ENCODE data around the gene TCL1A. TPM values are rescaled to one million over a fixed set of nuclear protein-coding genes. Genes with fewer than 3 reads are reported as not detected.

Gene TCL1A
- total RNA-seq, 2 experiments from 2014 or later: not detected

DNA sequence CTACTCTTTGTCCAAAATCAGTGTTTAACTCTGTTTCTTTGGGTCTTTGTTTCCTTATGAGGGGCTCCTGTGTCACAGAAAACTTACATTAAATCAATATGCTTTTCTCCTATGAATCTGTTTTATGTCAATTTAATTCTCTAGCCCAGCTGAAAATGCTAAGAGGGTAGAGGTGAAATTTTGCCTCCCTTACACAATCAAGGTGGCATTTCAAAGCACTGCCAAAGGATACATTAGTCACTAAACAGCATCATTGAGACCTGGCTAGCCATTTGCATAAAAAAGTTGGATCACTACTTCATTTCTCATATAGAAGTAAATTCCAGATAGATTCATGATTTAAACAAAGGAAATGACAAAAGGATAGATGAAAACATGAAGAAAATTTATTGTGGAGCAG, 15.6 kb downstream of the TCL1A start:
- Mint-ChIP-seq H3K36me3 (no peaks in the 10 kb centered on the region), H3K27me3 (peaks cover 44% of the 10 kb centered on the region), H3K4me3 (no peak overlapping the region), H3K9me3 (ENCODE audit: low read depth) (no peaks in the 10 kb centered on the region), H3K27ac (no peak overlapping the region), H3K4me1 (no peaks in the 10 kb centered on the region)
- ATAC-seq (no peak), DNase-seq (no peak)
- CTCF ChIA-PET: no interaction called here

DNA sequence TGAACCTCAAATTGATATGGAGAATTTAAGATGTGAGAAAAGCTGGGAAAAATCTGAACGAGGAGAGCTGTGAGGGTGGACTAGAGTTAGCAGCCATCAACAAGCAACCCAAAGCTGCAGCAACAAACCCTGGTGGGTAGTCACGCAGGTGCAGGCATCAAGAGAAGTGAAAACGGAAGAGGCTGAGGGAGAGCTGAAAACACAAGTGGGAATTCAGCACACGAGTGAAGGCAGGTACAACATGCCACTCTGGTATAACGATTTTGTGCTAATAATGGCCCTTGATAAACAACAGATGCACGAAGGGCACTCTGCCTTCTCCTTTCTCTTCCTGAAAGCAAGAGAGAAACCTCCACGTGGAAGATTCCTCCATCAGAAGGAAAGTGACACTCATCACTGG, 16.2 kb downstream of the TCL1A start:
- no peaks in the 10 kb centered on the region for H3K9me3 Mint-ChIP-seq (ENCODE audit: low read depth)
- CTCF ChIA-PET: no interaction called here
- no peak overlapping the region for H3K4me3 Mint-ChIP-seq
- peaks cover 39% of the 10 kb centered on the region for H3K27me3 Mint-ChIP-seq
- H3K4me1 Mint-ChIP-seq: no peaks in the 10 kb centered on the region
- no peaks in the 10 kb centered on the region for H3K36me3 Mint-ChIP-seq
- no peak for ATAC-seq
- no peak for DNase-seq
- H3K27ac Mint-ChIP-seq: no peak overlapping the region

GRCh38 chr14:95696741-95697140, 17.2 kb downstream of the TCL1A start:
- H3K27me3 Mint-ChIP-seq: peaks cover 36% of the 10 kb centered on the region
- CTCF ChIA-PET: no interaction called here
- ATAC-seq (no peak), DNase-seq (no peak)
- no peaks in the 10 kb centered on the region for H3K9me3 Mint-ChIP-seq (ENCODE audit: low read depth)
- H3K36me3 Mint-ChIP-seq: no peaks in the 10 kb centered on the region
- no peaks in the 10 kb centered on the region for H3K4me1 Mint-ChIP-seq
- no peak overlapping the region for H3K27ac Mint-ChIP-seq
- no peak overlapping the region for H3K4me3 Mint-ChIP-seq

DNA sequence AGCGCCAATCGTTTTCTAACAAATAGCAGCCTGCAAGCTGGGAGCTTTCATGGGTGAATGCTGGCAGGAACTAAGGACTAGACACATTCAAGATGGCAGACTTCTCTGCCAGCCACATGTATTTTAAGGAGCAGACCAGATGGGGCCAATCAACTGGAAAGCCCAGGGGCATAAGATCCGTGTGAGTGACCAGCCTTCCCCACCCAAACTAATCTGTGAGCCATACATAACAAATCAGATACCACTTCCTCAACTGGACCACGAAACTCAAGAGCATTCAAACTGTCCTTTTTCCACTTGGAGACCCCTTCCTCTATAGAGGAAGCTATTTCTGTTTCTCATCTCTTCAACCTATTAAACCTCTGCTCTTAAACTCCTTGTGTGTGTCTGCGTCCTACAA, 18.0 kb downstream of the TCL1A start:
- DNase-seq (no peak), ATAC-seq (no peak)
- Mint-ChIP-seq H3K27ac (no peak overlapping the region), H3K27me3 (peaks cover 31% of the 10 kb centered on the region), H3K4me3 (no peak overlapping the region), H3K4me1 (no peaks in the 10 kb centered on the region), H3K9me3 (ENCODE audit: low read depth) (no peaks in the 10 kb centered on the region), H3K36me3 (no peaks in the 10 kb centered on the region)
- CTCF ChIA-PET: no interaction called here

DNA sequence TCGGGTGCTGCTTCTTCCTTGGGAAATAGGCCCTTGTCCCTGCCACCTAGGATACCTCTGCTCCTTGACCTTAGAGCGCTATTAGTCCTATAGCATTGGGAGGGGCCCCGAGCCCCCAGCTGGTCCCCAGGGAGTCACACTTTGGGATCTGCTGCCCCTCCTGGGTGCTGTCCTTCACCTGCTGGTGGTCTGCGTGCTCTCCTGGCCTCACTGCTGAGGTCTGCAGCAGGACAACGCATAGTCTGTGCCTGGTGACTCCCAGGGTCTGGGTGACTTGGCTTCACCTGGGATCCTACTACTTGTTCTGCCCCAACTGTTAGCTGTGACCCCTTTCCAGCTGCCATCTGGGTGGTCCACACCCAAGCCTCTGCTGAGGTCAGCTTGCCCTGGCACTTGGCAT, 18.9 kb downstream of the TCL1A start:
- H3K4me1 Mint-ChIP-seq: no peaks in the 10 kb centered on the region
- H3K9me3 Mint-ChIP-seq (ENCODE audit: low read depth): no peaks in the 10 kb centered on the region
- ATAC-seq (no peak), DNase-seq (no peak)
- CTCF ChIA-PET: interaction anchor here (0.6 kb wide), 1 partner anchor 761 kb away, joined by 3 read pairs; no protein-coding TSS in a partner anchor
- H3K27me3 Mint-ChIP-seq: peaks cover 24% of the 10 kb centered on the region
- no peak overlapping the region for H3K27ac Mint-ChIP-seq
- no peak overlapping the region for H3K4me3 Mint-ChIP-seq
- no peaks in the 10 kb centered on the region for H3K36me3 Mint-ChIP-seq

DNA sequence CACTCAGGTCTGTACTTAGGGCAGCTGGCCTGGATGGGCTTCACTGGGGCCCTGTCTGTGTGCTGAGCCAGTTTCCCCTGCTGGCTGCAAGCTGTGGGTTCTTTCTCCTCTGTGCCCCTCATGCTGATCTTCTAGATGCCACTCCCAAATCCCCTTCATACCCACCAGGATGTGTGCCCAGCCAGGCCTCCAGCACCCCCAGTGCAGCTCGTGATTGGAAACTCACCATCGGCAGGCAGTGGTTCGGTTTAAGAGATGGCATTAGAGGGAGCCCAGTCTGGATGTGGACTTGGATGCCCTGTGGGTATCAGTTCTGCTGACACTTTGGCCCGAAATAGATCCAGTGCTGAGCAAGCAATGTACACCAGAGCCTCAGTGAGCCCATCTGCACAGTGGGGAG, 21.8 kb downstream of the TCL1A start:
- CTCF ChIA-PET: no interaction called here
- DNase-seq (no peak), ATAC-seq (no peak)
- Mint-ChIP-seq H3K4me1 (no peaks in the 10 kb centered on the region), H3K27me3 (peaks cover 4% of the 10 kb centered on the region), H3K27ac (no peak overlapping the region), H3K9me3 (ENCODE audit: low read depth) (no peaks in the 10 kb centered on the region), H3K36me3 (no peaks in the 10 kb centered on the region), H3K4me3 (no peak overlapping the region)

GRCh38 chr14:95691591-95691990, 22.3 kb downstream of the TCL1A start:
- Mint-ChIP-seq H3K4me3 (no peak overlapping the region), H3K9me3 (ENCODE audit: low read depth) (no peaks in the 10 kb centered on the region), H3K36me3 (no peaks in the 10 kb centered on the region), H3K27me3 (peaks cover 2% of the 10 kb centered on the region), H3K4me1 (no peaks in the 10 kb centered on the region), H3K27ac (no peak overlapping the region)
- no peak for ATAC-seq
- no peak for DNase-seq
- CTCF ChIA-PET: no interaction called here

DNA sequence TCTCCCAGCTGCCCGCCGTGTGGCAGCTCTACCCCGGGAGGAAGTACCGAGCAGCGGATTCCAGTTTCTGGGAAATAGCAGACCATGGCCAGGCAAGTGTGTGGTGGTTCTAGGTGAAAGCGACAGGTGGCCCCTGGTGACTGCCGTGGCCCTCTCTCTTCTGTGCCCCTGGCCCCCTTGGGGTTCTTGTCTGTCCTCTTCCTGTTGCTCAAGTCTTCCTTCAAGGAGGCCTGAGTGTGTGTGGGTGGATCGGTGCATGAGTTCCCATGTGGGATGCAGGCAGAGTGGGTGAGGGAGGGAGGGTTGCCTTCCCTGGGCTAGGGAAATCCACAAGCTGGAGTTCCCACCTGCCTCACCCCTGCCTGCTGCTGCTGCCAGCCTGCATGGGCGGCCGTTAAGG, 23.1 kb downstream of the TCL1A start:
- H3K4me1 Mint-ChIP-seq: no peaks in the 10 kb centered on the region
- H3K4me3 Mint-ChIP-seq: no peak overlapping the region
- CTCF ChIA-PET: no interaction called here
- ATAC-seq (no peak), DNase-seq (no peak)
- no peaks in the 10 kb centered on the region for H3K9me3 Mint-ChIP-seq (ENCODE audit: low read depth)
- no peaks in the 10 kb centered on the region for H3K27me3 Mint-ChIP-seq
- H3K36me3 Mint-ChIP-seq: no peaks in the 10 kb centered on the region
- no peak overlapping the region for H3K27ac Mint-ChIP-seq

GRCh38 chr14:95689441-95689840, 24.5 kb downstream of the TCL1A start:
- Mint-ChIP-seq H3K4me3 (no peak overlapping the region), H3K36me3 (no peaks in the 10 kb centered on the region), H3K27ac (no peak overlapping the region), H3K9me3 (ENCODE audit: low read depth) (no peaks in the 10 kb centered on the region), H3K27me3 (no peaks in the 10 kb centered on the region), H3K4me1 (no peaks in the 10 kb centered on the region)
- CTCF ChIA-PET: no interaction called here
- no peak for DNase-seq
- ATAC-seq: no peak

GRCh38 chr14:95686935-95687334, 27.0 kb downstream of the TCL1A start:
- CTCF ChIA-PET: no interaction called here
- DNase-seq: no peak
- Mint-ChIP-seq H3K36me3 (no peaks in the 10 kb centered on the region), H3K4me3 (no peak overlapping the region), H3K27ac (no peak overlapping the region), H3K4me1 (no peaks in the 10 kb centered on the region), H3K9me3 (ENCODE audit: low read depth) (no peaks in the 10 kb centered on the region), H3K27me3 (peaks cover 5% of the 10 kb centered on the region)
- ATAC-seq: no peak

- no peak for DNase-seq
- Mint-ChIP-seq H3K27me3 (peaks cover 6% of the 10 kb centered on the region), H3K36me3 (no peaks in the 10 kb centered on the region), H3K4me3 (no peak within 1 kb of the TSS), H3K9me3 (ENCODE audit: low read depth) (no peaks in the 10 kb centered on the region), H3K27ac (no peak within 1 kb of the TSS), H3K4me1 (no peaks in the 10 kb centered on the region)
- CTCF ChIA-PET: no interaction called here
- ATAC-seq: no peak
Measured at GRCh38 chr14:95685978-95686922, 27.7 kb downstream of the TCL1A start, which contains the start of gene TCL1B. TSS of gene TCL1B (plus strand) at chr14:95686426. CDS start at chr14:95686468, 42 bp downstream.

- Mint-ChIP-seq H3K27me3 (peaks cover 9% of the 10 kb centered on the region), H3K9me3 (ENCODE audit: low read depth) (no peaks in the 10 kb centered on the region), H3K4me1 (no peaks in the 10 kb centered on the region), H3K4me3 (no peak overlapping the region), H3K36me3 (no peaks in the 10 kb centered on the region), H3K27ac (no peak overlapping the region)
- peak; percentile 27 for ATAC-seq
- DNase-seq: peak; percentile 46
- CTCF ChIA-PET: interaction anchor here (1.4 to 2.2 kb wide), 2 partner anchors 122 to 157 kb away, joined by 3 to 13 read pairs; no protein-coding TSS in a partner anchor
Measured at GRCh38 chr14:95683793-95684192, 30.1 kb downstream of the TCL1A start.

- Mint-ChIP-seq H3K9me3 (ENCODE audit: low read depth) (no peaks in the 10 kb centered on the region), H3K36me3 (no peaks in the 10 kb centered on the region), H3K4me3 (no peak overlapping the region), H3K4me1 (no peaks in the 10 kb centered on the region), H3K27ac (no peak overlapping the region), H3K27me3 (peaks cover 16% of the 10 kb centered on the region)
- DNase-seq: no peak
- CTCF ChIA-PET: interaction anchor here (0.7 kb wide), 1 partner anchor 155 kb away, joined by 3 read pairs; no protein-coding TSS in a partner anchor
- ATAC-seq: no peak
Measured at GRCh38 chr14:95681153-95681552, 32.8 kb downstream of the TCL1A start.

GRCh38 chr14:95679998-95680735, 33.8 kb downstream of the TCL1A start:
- Mint-ChIP-seq H3K36me3 (no peaks in the 10 kb centered on the region), H3K27ac (no peak overlapping the region), H3K9me3 (ENCODE audit: low read depth) (no peaks in the 10 kb centered on the region), H3K4me3 (no peak overlapping the region), H3K4me1 (no peaks in the 10 kb centered on the region), H3K27me3 (peaks cover 20% of the 10 kb centered on the region)
- ATAC-seq (no peak), DNase-seq (no peak)
- CTCF ChIA-PET: interaction anchor here (0.7 kb wide), 2 partner anchors 119 to 155 kb away, joined by 3 read pairs; no protein-coding TSS in a partner anchor

Data from activated CD8-positive, alpha-beta memory T cell treated with anti-CD3 and anti-CD28 coated beads, Interleukin-2, amount 10 ng/mL, durations not matched to agents 7 days and 5 days (primary cell).